ENCODE measurements around the gene PLK2.

The PLK2 gene

GRCh38 chr5:58493141-58493540 lies 33.3 kb upstream of the PLK2 start:
- TF ChIP-seq CTCF (IDR thresholded peaks at IDR 0.05; ENCODE audit: low read depth, low read length) = no peak
- no peak for DNase-seq (ENCODE audit: extremely low read depth, low read depth)

- TF ChIP-seq CTCF (IDR thresholded peaks at IDR 0.05; ENCODE audit: low read depth, low read length) = no peak
- no peak for DNase-seq (ENCODE audit: extremely low read depth, low read depth)
Measured at GRCh38 chr5:58491216-58491892, 31.5 kb upstream of the PLK2 start, which contains the start of gene GAPT. Gene GAPT, plus strand, starts transcription at chr5:58491435. Its CDS starts 3,102 bp downstream, at chr5:58494537.

GRCh38 chr5:58490402-58491050 lies 30.6 kb upstream of the PLK2 start:
- no peak for TF ChIP-seq CTCF (IDR thresholded peaks at IDR 0.05; ENCODE audit: low read depth, low read length)
- no peak for DNase-seq (ENCODE audit: extremely low read depth, low read depth)

- TF ChIP-seq CTCF (IDR thresholded peaks at IDR 0.05; ENCODE audit: low read depth, low read length) = no peak
- no peak for DNase-seq (ENCODE audit: extremely low read depth, low read depth)
Measured at GRCh38 chr5:58486290-58486689, 26.4 kb upstream of the PLK2 start.

GRCh38 chr5:58484505-58484904 lies 24.6 kb upstream of the PLK2 start:
- TF ChIP-seq CTCF (IDR thresholded peaks at IDR 0.05; ENCODE audit: low read depth, low read length) = no peak
- no peak for DNase-seq (ENCODE audit: extremely low read depth, low read depth)

GRCh38 chr5:58482536-58482935 lies 22.6 kb upstream of the PLK2 start:
- no peak for TF ChIP-seq CTCF (IDR thresholded peaks at IDR 0.05; ENCODE audit: low read depth, low read length)
- no peak for DNase-seq (ENCODE audit: extremely low read depth, low read depth)

- TF ChIP-seq CTCF (IDR thresholded peaks at IDR 0.05; ENCODE audit: low read depth, low read length) = no peak
- DNase-seq (ENCODE audit: extremely low read depth, low read depth) = no peak
Measured at GRCh38 chr5:58481828-58482227, 21.9 kb upstream of the PLK2 start.
